Effector CD4-positive, alpha-beta T cell (primary cell): ENCODE measurements around the gene C17orf100.
A peak's percentile ranks its signal among the peaks of the same experiment; 100 is the strongest.
"Not testable (repeated sequence)": the region's sequence is repeated elsewhere in the genome, so short reads cannot be mapped to it uniquely, and the experiment has no call there.

Experiments
- DNase-seq: peaks from one replicate; pipeline ENCODE4 v3.0.0-alpha.2; 2020

The C17orf100 gene

DNA sequence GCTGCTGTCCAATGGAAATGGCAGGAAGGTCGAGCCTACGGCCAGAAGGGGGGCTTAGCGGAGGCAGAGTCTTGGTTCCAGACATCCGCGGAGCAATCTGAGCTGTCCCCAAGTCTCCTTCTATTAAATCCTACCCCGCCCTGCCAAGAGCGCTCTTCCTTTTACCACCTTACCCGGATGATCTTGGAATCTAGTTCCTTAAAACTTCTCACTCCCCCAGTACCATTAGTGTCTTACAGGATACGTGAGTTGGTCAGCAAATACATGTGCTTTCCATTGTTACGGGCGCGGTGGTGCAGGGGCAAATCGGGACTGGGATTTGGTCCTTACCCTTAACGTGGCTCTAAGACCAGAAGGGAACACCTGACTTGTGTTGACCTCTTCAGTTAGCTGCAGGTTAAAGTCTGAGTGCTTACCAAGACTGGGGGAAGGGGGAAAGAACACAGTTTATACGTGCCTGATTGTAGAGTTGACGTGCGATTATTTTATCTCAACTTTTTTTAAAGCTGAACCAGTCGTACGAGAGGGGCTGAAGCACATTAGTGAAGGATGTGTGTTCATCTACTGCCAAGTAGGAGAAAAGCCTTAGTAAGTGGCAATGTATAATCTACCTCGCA, 10.2 kb upstream of the C17orf100 start:
- DNase-seq = no peak

DNA sequence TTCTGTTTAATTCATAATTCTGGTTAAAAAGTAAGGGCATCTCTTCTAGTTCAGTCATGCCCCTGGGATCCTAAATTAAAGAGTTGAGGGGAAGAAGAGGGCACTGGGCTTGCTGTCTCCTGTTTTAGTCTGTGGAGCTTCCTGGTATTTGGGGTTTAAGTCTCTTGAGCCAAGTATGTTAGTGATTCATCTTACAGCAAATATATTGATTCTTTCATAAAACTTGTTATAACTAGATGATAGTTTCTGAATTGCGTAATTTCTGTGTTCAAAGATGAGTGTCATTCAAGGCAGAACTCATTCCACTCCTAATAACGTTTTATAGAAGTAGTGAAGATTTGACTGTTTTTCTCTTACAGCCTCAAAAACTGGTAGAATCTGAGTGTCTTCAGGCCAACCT, 9.0 kb upstream of the C17orf100 start:
- no peak for DNase-seq

DNA sequence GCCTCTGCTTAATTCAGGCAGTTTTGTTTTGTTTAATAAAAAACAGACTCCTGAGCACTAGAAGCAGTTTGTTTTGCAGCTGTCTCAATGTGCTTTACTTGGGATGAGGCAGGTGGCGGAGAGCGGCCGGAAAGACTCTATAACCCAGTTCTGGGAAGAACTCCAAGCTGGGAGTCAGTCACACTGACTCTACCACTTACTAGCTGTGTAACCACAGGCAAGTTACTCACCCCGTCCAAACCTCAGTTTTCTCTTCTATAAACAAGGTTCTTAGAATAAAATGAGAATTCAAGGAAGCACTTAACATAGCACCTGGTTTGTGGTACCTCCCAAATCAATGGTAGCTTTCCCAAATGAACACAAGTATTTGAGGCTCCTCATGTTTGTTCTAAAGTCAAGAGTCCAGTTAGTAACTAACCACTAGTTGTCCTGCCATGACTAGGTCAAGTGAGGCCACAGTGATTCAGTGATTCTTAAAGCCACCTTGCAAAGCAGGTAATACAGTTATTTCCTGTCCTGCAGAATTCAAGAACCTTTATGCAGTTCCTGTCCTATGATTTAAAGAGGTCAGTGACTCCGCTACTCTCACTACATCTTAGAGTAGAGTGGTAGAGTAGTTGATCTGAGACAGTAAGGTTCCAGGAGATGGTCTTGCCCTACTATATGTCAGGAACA, 8.0 kb upstream of the C17orf100 start:
- DNase-seq = no peak

DNA sequence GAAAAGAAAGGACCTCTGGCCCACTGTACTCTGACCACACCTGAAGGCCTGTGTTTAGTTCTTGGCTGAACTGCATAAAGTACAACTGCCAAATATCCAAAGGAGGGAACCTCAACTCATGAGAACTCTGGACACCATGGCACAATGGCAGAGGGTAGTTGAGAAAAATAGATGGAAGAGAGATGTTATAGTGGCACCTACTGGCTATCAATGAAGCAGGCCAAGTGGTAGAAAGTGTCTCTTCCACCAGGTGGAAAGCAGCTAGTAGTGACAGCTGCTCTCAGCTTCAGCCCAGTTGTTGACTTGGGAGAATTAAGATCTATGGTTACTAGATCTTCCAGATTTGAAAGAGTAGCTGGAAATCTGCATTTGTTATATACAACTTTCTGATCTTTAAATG, 3.4 kb upstream of the C17orf100 start:
- no peak for DNase-seq

DNA sequence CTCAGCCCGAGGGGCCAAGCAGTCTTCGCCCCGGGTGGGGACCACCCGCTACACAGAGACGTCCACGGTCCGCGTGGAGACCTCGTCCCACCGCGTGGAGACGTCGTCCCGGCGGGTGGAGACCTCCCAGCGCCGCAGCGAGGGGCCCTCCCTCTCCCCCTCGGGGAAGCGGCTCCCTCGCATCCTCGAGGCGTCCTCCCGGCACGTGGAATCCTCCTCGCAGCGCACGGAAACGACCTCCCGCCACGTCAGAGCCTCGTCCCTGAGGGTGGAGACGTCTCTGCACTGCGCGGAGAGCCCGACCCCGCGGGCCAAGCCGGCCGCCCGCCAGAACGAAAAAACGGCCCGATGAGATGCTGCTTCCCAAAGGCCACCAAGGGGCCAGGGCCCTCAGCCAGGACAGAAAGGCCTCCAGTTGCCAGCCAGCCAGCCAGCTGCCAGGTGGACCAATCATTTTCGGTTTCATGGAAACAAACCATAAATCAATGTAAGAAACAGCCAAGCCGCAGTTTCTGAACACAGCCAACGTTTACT, 424 bp downstream of the C17orf100 start:
- DNase-seq = no peak

DNA sequence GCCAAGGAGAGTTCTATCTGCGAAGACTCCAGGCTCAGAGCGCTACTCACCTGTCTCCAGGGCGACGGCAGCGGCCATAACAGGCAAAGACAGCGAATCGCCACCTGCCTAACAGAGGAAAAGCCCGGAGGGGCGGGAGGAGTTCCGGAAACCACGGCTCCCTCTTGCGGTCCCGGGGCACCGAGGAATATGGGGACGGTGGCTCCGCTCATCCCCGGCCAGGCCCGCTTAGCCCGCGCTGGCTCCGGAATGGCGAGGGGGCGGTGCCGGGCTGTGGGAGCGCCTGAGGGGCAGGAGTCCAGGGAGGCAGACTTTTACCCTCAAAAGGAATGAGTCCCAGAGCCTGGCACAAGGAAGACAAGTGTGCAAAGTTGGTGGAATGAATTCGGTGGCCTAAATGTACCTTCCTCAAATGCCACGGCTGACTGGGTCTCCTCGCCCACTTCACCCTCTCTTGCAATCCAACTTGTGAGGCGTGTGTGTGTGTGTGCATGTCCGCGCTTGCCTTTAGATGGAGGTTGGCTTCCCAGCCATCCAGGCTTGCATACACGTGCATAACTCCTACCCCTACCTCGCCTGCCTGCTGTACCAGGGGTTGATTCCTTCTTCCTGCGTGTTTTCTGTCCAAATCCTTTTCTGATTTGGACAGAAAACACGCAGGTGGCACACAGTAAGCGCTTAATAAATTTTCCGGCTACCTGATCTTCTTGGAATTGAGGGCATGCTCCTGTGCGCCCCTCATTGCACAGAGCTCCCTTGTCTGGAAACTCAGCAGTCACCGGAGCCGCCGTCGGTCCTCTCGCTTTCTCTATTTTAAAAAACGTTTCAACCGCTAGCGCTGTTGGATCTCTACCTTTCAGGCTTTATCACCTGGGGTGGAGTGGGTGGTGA, 3.5 kb downstream of the C17orf100 start:
- no peak for DNase-seq

DNA sequence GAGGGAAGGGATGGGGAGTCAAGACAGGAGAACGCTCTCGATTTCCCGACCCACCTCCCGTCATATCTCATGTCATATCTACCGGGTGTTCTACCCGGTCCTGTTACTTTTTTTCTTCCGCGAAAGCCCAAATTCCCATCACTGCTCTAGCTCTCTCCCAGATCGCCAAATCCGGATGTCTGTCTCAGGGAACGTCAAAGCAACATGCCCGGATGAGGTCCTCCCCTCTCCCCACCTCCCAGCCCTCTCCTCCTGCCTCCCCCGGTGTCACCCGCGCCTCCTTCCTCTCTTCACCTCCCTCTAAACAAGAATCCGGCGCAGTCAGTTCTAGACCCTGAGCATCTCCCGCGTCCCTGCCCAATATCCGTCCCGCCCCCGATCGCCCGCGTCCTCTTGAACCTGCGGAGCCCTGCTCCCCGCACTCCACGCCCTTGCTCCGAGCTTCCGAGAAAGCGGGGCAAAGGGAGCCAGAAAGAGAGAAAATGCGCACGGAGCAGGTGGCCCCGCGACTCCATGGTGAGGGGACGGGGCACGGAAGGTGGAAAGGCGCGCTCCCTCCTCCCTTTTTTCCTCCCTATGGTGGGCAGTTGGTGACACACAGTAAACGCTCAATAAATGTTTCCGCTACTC, 4.3 kb downstream of the C17orf100 start:
- DNase-seq = not testable (repeated sequence)

DNA sequence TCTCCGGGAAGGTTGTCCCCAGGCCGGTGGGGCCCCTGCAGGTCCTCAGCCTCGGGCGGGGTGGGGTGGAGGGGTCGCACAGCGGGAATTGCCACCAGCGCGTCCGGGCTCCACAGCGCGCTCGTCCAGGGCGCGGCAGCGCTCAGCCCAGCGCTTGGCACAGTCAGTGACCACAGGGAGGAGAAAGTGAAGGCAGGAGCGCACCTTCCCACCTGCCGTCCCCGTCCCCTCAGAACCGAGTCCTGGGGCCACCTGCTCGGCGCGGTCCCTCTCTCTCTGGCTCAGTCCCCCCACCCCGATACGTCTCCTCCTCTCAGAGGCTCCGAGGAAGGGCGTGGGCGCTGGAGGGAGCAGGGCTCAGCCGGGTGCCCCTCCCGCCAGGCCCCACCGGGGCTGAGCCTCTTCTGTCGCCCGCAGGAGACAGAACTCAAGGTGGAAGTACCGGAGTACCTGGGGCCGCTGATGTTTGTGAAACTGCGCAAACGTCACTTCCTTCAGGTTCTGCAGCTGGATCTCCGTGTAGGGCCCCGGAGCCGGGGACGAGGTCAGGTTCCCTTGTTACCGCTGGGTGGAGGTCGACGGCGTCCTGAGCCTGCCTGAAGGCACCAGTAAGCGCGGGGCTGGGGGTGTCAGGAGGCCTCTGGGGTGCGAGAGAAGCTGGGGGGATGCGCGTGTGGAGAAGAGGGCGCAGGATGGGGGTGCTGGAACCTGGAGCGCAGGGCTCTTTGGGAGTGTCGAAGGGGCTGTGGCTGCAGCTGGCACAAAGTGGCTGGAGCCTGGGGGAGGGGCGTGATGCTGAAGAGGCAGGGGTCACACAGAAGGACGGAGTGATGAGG, 5.5 kb downstream of the C17orf100 start:
- peak; percentile 55 for DNase-seq

DNA sequence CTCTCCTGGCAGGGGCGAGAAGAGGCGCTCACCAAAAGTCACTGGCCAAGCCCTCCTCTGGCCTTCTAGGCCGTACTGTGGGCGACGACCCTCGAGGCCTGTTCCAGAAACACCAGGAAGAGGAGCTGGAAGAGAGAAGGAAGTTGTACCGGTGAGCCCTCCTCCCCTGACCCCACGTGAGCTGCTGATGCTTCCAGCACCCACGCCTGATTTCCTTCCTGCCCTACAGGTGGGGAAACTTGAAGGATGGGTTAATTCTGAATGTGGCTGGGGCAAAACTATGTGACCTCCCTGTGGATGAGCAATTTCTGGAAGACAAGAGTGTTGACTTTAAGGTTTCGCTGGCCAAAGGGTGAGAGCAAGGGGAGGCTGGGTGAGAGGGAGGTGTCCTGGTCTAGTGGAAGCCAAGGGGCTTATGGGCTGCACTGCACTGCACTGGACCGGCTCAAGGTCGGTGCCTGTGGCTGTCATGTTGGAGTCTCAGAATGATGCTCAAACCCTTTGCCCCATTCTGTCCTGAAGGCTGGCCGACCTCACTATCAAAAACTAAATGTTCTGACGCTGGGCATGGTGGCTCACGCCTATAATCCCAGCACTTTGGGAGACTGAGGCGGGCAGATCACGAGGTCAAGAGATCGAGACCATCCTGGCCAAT, 6.2 kb downstream of the C17orf100 start:
- no peak for DNase-seq

DNA sequence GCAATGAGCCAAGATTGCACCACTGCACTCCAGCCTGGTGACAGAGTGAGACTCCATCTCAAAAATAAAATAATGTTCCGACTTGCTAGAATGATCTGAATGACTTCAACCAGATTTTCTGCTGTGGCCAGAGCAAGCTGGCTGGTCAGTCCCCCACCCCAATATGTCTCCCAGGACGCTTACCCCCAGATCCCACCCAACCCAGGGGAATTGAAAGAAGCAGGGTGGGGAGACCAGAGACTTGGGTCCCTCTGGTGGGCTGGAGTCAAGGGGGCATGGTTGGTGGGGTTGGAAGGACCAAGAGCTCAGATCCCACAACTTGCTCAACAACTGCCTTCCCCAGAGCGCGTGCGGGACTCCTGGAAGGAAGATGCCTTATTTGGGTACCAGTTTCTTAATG, 6.8 kb downstream of the C17orf100 start:
- not testable (repeated sequence) for DNase-seq

DNA sequence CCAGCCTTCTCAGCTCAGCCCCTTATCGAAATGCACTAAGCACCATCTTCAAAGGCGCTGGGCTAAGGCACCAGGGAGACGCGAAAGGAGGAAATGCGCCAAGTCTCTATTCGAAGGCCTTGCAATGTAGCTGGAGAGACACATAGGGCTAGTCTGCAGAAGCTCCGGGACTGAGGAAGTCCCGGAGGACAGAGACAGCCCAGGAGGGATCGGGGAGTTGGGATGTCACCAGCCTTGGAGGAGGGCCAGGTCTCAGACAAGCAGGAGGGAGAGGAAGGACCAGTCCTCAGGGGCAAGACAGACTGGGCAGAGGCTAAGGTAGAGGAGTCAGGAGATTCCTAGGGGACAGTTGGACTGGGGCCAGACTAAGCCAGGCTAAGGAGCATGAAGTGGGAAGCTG, 8.5 kb downstream of the C17orf100 start:
- DNase-seq = no peak

DNA sequence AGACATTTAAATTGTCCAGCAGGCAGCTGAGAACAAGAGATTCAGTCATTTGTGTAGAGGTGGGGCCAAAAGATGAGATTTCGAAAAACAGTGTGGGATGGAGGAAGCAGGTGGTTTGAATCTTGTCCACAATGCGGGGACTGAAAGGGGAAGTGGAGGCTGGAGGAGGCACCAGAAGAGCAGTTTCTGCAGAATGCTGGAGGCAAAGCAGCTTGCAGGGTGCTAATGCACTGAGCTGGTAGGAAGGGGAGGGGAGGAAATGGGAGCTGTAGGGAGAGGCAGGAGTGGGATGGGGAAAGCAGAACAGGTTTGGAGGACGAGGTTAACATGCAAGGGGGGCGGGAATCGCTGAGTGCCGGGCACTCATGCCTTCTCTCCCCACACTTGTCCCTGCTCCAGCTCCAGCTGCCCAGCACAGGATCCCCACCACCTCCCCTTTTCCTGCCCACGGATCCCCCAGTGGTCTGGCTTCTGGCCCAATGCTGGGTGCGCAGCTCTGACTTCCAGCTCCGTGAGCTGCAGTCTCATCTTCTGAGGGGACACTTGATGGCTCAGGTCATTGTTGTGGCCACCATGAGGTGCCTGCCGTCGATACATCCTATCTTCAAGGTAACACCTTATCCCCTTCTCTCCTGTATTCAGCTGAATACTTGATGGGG, 9.4 kb downstream of the C17orf100 start:
- DNase-seq = no peak

DNA sequence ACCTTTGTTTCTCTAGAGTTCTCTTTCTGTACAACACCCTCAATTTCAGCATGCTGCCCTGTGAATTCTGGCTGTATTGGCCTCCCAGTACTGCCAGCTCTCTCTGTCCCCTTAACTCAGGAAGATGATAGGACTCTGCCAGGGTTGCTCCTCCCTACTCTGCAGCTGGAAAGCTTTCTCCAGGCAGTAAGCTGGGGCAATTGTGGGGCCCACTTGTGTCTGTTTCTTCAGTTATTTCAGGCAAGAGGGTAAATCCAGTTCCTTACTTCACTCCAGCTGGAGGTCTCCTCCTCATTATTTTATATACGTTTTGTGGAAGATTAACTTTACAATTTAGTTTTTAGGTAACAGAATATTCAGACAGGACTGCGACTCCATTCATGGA, 9.9 kb downstream of the C17orf100 start:
- no peak for DNase-seq

DNA sequence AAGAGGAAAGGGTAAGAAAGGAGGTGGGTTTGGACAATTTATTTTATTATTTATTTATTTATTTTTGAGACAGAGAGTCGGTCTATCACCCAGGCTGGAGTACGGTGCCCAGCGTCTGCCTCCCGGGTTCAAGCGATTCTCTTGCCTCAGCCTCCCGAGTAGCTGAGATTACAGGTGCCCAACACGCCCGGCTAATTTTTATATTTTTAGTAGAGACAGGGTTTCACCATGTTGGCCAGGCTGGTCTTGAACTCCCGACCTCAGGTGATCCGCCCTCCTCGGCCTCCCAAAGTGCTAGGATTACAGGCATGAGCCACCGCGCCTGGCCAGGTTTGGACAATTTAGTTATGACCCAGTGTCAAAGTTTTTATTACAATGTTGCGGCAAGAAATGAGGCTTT, 11.6 kb downstream of the C17orf100 start:
- not testable (repeated sequence) for DNase-seq

DNA sequence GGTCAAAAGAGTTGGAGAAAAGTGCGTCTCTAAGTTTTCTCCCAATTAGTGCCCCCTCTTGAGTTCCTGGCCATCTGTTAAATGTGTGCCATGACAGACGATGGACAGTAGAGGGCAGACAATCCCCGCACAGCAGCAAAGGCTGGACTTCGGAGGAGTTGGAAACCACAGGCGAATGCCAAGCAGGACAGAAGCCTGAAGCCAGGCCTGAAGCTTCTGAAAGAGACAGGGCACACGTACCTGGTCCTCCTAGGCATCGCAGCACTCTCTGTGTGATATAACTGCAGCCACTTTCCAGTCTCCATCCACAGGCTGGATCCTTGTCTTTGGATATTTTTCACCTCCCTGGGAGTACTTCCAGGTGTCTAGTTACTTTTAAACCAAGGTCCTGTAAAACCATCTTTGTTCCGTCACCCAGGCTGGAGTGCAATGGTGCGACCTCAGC, 14.5 kb downstream of the C17orf100 start:
- DNase-seq = peak; percentile 11

DNA sequence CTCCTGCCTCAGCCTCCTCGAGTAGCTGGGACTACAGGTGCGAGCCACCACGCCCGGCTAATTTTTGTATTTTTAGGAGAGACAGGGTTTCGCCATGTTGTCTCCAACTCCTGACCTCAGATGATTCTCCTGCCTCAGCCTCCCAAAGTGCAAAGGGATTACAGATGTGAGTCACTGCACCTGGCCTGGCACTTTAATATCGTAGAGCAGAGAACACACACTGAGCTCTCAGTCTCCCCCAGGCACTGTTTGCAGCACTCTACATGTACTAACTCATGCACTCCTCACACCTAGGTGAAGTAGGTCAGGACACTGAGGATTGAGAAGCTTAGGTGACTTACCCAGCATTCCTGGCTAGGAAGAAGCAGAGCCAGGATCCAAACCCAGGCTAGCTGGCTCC, 15.0 kb downstream of the C17orf100 start:
- DNase-seq = no peak

DNA sequence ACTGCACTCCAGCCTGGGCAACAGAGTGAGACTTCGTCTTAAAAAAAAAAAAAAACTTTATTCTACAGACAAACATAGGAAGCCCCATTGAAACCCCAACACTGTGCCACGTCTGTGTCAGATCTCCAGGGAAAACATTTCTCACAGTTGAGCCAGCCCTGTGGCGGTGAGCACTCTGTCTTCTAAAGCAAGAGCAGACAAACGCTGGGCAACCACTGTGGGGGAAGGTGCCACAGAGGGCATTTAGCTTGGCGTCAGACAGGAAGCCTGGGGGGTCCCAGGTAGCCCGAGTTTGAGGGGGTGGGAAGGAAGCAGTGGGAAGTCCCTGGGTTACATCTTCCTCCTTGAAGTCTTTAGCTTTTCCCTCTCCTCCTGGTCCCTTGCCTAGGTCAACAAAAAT, 16.0 kb downstream of the C17orf100 start:
- DNase-seq = no peak

DNA sequence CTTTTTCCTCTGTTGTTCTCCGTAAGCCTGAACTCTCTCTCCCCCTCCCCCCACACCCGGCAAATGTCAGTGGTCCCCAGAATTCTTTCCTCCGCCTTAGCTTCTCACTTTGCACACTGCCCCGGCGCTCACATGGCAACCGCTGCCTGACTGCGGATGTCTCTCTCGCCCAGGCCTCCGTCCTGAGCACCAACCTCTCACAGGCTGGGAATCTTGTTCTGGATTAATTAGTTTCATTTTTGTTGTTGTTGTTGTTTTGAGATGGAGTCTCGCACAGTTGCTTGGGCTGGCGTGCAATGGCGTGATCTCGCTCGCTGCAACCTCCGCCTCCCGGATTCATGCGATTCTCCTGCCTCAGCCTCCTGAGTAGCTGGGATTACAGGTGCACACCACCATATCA, 16.7 kb downstream of the C17orf100 start:
- DNase-seq = no peak

DNA sequence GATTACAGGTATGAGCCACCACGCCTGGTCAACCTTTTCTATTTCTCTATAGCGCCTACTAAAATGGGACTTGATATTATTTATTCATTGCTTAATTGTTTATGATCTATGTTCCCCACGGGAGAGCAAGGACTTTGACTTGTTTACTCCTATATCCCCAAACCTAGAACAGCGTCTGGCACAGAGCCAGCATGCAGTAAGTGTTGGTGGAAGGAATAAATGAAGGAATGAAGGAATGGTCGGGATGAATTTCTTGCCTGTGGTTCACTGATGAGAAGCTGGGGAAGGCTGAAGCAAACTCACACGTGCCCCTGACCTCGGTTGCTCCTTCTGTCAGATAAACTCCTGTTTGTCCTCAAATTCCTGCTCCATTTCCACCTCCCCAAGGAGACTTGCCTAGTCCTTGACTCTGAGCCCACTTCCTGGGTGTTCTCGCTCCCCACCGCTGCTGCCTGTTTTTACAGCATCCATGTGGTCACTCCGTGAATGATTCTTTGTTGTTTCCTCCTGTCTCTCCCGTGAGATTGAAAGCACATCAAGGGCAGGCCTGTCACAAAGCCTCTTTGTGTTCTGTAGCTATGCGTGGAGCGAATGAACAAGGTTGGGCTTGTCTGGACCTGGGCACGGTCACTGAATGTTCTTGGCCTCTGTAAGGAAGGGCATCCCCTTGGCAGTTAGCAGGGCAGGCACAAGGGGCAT, 17.3 kb downstream of the C17orf100 start:
- DNase-seq = no peak

DNA sequence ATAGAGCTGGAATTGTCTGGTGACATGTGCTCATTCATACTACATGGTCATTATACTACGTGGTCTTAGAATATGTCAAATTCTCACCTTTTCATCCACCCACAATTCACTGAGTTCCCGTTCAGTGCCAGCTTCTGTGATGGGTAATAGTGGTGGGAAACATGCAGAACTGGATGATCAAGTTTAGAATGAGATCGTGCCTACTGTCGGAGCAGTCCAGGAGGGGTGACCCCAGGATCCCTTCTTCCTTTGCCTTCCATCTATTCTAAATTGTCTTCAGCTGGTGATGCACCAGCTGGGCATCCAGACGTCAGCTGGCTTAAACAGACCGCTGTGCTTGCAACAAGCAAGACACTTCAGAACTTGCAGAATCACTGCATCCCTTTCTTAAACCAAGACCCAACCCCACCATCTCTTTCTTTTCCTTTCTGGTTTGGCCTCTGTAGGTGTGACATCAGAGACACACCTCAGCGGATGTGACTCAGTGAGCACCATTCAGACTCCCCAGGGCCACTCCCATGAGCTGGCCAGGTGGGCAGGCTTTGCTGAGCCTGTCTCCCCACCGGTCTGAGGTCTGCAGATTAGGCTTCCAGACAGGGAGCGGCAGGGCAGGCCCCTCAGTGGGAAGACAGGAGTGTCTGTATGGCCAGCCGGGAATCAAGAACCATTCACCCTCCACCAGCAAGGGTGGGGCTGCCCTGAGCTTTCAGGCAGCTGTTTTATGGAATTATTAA, 18.1 kb downstream of the C17orf100 start:
- DNase-seq = no peak
